Sigmoid colon (tissue), 4 donors: ENCODE measurements around the gene LNX2.

Experiments used
- POLR2AphosphoS5 ChIP-seq, 4 donors: sonication (generic); formaldehyde crosslinking; IDR thresholded peaks; one replicate each; pipeline ENCODE4 v1.6.1; 2017; ENCODE audit warnings: antibody characterized with exemption in 4 of 4
- TF ChIP-seq, protein P1 (sequence below), 4 experiments: fragments of 450-650 bp in 3 of 4; fragments of 200-600 bp in 1 of 4; IDR thresholded peaks; one replicate each; pipeline ENCODE4 v1.5.1; 2016 to 2019; ENCODE audit warnings: antibody characterized with exemption in 4 of 4, mild to moderate bottlenecking in 3 of 4, moderate library complexity in 2 of 4

DNA sequence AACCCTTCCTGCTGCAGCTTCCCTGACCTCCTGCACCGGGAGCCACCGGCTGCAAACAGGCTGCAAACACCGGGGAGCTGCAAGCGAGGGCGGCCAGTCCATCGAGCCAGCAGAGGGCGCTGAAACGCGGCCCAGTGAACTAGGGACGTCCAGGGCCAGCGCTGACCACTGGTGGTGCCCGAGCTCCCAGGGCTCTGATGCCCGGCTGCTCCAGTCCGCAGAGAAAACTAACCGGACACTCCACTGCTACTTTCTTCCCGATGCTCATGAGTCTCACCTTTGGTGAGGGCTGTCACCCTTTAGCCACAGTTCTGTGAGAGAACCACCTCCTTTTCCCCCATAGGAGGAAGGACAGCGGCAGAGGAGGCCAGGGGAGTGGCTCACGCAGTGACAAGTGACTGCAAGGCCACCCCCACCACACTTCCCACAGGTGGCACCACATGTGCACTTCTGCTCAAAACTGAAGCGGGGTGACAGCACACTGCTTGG, 87.1 kb downstream of the LNX2 start:
- TF ChIP-seq, protein P1, sequence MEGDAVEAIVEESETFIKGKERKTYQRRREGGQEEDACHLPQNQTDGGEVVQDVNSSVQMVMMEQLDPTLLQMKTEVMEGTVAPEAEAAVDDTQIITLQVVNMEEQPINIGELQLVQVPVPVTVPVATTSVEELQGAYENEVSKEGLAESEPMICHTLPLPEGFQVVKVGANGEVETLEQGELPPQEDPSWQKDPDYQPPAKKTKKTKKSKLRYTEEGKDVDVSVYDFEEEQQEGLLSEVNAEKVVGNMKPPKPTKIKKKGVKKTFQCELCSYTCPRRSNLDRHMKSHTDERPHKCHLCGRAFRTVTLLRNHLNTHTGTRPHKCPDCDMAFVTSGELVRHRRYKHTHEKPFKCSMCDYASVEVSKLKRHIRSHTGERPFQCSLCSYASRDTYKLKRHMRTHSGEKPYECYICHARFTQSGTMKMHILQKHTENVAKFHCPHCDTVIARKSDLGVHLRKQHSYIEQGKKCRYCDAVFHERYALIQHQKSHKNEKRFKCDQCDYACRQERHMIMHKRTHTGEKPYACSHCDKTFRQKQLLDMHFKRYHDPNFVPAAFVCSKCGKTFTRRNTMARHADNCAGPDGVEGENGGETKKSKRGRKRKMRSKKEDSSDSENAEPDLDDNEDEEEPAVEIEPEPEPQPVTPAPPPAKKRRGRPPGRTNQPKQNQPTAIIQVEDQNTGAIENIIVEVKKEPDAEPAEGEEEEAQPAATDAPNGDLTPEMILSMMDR (IDR thresholded peaks at IDR 0.05) = peak; percentile 69 to 91 (median 84)
- TF ChIP-seq POLR2AphosphoS5 (IDR thresholded peaks at IDR 0.05) = no peak
